ENCODE results near the gene OTOP2.

DNA sequence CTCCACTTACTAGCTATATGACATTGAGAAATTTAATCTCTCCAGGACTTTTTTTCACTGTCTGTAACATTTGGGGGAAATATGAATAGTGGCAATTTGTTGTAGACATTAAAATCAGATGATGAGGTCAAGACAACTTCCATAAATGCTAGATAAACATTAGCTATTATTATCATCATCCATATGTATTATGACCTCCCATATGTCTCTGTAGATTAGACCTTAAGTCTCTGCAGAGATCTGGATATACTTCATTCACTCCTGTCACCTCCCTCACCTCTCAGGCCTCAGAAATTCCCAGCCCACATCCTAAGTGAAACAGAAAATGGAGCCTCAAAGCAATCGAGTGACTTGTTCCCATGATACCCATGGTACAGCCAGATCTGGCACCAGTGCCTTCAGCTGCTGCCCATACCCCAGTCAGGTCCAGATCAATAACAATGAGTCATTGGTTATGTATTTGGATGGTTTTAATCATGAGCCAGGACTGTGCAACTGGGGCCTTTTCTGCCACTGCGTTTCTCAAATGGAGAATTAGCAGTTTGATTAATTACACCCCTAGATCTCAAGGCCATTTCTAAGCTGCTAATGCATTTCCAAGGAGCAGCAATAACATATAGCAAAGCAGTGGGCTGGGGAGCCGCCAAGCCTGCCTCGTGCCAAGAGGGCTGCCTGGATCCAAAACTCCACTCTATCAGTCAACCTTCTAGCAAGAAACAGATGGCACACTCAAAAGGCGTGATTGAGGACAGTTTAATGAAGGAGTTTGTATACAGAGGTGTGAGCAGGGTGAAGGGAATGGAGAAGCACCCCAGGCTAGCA is 48.7 kb upstream of the OTOP2 start:
- TF ChIP-seq, protein P1, sequence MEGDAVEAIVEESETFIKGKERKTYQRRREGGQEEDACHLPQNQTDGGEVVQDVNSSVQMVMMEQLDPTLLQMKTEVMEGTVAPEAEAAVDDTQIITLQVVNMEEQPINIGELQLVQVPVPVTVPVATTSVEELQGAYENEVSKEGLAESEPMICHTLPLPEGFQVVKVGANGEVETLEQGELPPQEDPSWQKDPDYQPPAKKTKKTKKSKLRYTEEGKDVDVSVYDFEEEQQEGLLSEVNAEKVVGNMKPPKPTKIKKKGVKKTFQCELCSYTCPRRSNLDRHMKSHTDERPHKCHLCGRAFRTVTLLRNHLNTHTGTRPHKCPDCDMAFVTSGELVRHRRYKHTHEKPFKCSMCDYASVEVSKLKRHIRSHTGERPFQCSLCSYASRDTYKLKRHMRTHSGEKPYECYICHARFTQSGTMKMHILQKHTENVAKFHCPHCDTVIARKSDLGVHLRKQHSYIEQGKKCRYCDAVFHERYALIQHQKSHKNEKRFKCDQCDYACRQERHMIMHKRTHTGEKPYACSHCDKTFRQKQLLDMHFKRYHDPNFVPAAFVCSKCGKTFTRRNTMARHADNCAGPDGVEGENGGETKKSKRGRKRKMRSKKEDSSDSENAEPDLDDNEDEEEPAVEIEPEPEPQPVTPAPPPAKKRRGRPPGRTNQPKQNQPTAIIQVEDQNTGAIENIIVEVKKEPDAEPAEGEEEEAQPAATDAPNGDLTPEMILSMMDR (IDR thresholded peaks at IDR 0.05; ENCODE audit: insufficient read depth, low read length): no peak
- TF ChIP-seq SPI1 (IDR thresholded peaks at IDR 0.05; ENCODE audit: borderline replicate concordance, low read depth): no peak
- TF ChIP-seq, protein P2, sequence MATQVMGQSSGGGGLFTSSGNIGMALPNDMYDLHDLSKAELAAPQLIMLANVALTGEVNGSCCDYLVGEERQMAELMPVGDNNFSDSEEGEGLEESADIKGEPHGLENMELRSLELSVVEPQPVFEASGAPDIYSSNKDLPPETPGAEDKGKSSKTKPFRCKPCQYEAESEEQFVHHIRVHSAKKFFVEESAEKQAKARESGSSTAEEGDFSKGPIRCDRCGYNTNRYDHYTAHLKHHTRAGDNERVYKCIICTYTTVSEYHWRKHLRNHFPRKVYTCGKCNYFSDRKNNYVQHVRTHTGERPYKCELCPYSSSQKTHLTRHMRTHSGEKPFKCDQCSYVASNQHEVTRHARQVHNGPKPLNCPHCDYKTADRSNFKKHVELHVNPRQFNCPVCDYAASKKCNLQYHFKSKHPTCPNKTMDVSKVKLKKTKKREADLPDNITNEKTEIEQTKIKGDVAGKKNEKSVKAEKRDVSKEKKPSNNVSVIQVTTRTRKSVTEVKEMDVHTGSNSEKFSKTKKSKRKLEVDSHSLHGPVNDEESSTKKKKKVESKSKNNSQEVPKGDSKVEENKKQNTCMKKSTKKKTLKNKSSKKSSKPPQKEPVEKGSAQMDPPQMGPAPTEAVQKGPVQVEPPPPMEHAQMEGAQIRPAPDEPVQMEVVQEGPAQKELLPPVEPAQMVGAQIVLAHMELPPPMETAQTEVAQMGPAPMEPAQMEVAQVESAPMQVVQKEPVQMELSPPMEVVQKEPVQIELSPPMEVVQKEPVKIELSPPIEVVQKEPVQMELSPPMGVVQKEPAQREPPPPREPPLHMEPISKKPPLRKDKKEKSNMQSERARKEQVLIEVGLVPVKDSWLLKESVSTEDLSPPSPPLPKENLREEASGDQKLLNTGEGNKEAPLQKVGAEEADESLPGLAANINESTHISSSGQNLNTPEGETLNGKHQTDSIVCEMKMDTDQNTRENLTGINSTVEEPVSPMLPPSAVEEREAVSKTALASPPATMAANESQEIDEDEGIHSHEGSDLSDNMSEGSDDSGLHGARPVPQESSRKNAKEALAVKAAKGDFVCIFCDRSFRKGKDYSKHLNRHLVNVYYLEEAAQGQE (IDR thresholded peaks at IDR 0.05; ENCODE audit: insufficient replicate concordance, low read depth): no peak
